NCI-H748 treated with DMSO at 0.1 percent for 48 hours (cell line): ENCODE measurements around the gene MAGEB18.

Source experiments
- DNase-seq: peaks from one replicate; lab custom pipeline; 2025; lab: John Stamatoyannopoulos, UW

The MAGEB18 gene

DNA sequence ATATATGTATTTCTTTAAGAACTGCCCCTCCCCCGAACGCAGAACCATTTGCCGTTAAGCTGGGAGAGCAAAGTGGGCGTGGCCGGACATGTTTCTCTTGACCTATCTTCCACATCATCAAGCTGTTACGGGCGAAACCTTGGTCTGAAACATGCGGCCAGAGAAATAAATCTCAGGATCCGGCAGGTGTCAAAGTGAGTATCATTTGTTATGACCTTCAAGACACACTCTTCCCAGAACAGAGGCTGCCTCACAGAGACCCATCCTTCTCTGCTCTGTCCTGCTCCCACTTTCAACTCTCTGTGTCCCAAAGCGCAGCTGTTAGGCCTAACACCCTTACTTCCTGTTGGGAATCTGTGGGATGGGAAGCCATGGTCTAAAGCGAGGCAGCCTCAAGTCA is at the start of gene MAGEB18:
MAGEB18 (plus strand) TSS at position 70 of the 400 bp plus-strand sequence. CDS start 643 bp downstream, outside the sequence.
- DNase-seq: no peak

DNA sequence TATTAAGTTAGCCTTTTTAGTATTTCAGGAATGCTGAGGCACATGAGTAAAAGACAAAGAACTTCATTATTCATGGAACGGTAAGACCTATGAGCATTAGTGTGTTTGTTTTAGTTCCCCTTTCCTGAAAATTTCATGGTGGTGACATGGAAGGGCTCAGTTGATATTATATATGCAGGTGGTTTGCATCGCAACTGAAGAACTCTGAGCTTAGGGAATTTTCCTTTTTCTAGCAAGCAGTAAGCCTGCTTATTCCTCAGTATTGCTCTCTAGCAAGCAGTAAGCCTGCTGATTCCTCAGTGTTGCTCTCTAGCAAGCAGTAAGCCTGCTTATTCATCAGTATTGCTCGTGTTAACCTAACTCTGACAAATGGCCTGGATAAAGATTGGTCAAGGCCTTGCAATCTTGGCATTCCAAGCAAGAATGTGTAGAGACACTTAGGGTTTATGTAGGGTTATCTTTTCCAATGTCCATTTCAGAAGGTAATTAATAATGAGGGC is 37.7 kb upstream of the MAGEB18 start:
- DNase-seq: no peak

- no peak for DNase-seq
These were observed 29.0 kb upstream of the MAGEB18 start for GRCh38 chrX:26109142-26109541.

DNA sequence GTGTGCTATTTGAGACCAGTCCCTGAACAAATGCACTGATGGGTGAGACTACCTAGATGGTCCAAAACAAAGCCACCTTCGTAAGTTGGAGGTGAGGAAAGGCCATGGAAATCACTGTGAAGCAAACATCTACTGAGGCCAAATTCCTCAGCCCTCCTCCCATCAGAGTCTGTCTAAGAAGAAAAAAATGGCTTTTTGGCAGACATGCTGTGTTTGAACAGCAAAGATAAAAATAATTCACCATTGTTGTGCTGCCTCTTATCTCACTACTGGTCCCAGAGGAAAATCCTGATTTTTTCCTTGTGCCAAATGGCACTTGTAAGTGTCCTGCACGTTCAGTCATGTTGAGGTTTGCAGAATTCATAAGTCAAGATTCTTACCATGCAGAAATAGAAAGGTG is 7.9 kb downstream of the MAGEB18 start:
- DNase-seq: no peak

GRCh38 chrX:26160301-26160700 is 22.2 kb downstream of the MAGEB18 start, which contains the start of gene MAGEB6B:
MAGEB6B (plus strand) TSS chrX:26160601; CDS start chrX:26160601, 0 bp downstream.
- no peak for DNase-seq
